ENCODE data around the gene MRI1. TPM values are rescaled to one million over a fixed set of nuclear protein-coding genes. Genes with fewer than 3 reads are reported as not detected.
"Not testable (repeated sequence)": the region's sequence is repeated elsewhere in the genome, so short reads cannot be mapped to it uniquely, and the experiment has no call there.

Gene MRI1
- total and polyA plus RNA-seq, 4 donors: 5.8 to 66.5 (median 35.1) TPM

- not testable (repeated sequence) for H3K4me1 ChIP-seq (ENCODE audit: control insufficient read depth in 1 of 2, insufficient read depth in 2 of 2, low read length in 2 of 2); H3K36me3 ChIP-seq (ENCODE audit: control insufficient read depth in 1 of 2, insufficient read depth in 2 of 2, low read length in 1 of 2); H3K27ac ChIP-seq (ENCODE audit: low read depth in 1 of 2, low read length in 2 of 2); H3K27me3 ChIP-seq (ENCODE audit: control insufficient read depth in 1 of 2, insufficient read depth in 2 of 2, low read length in 1 of 2); DNase-seq; H3K9me3 ChIP-seq (ENCODE audit: control insufficient read depth, low read length); H3K4me3 ChIP-seq (ENCODE audit: low read length in 2 of 2); ATAC-seq (ENCODE audit: low FRiP score)
- intact Hi-C loops (cut with DNase I): loop anchor here in 1 of 2 donors (5.0 to 10.0 kb wide), 2 partner anchors 47 to 295 kb away; partner anchors contain the start of gene MISP3
- WGBS, 2 donors: 91 to 95% methylated on average over 8 of the region's 8 CpGs
These were observed 15.5 kb downstream of the MRI1 start for GRCh38 chr19:13779794-13780193.

DNA sequence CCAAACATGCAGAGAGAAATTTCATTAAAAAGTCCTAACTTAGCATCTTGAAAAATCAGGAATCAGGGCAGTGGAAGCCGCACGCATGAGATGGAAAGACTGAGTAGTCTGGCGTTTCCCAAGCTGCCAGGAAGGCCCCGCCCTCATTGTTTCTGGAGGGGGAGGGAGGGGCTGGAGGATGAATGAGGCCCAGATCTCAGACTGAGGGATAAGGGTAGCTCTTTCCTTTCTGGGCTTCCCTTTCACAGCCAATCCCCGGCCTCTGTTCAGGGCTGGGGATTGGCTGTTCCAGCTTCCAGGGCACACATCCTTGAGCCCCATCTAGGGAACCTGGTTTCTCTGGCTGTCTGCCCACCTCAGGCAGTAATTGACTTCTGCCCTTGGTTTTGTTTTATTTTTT lies 17.2 kb downstream of the MRI1 start:
- ATAC-seq (ENCODE audit: low FRiP score) (peak; percentile 86), DNase-seq (peak; percentile 92 to 93)
- H3K27ac ChIP-seq (ENCODE audit: low read depth in 1 of 2, low read length in 2 of 2): peak overlapping the region in 1 of 2 donors; percentile 71
- no peaks in the 10 kb centered on the region for H3K9me3 ChIP-seq (ENCODE audit: control insufficient read depth, low read length)
- intact Hi-C loops (cut with DNase I): loop anchor here in 1 of 2 donors (5.0 kb wide), 1 partner anchor 49 kb away; no protein-coding TSS in a partner anchor
- H3K4me3 ChIP-seq (ENCODE audit: low read length in 2 of 2): no peak overlapping the region
- H3K27me3 ChIP-seq (ENCODE audit: control insufficient read depth in 1 of 2, insufficient read depth in 2 of 2, low read length in 1 of 2): no peaks in the 10 kb centered on the region
- WGBS, 2 donors: 2 to 3% methylated on average over 5 of the region's 5 CpGs
- no peaks in the 10 kb centered on the region for H3K4me1 ChIP-seq (ENCODE audit: control insufficient read depth in 1 of 2, insufficient read depth in 2 of 2, low read length in 2 of 2)
- peaks cover 0 to 5% of the 10 kb centered on the region in 2 donors for H3K36me3 ChIP-seq (ENCODE audit: control insufficient read depth in 1 of 2, insufficient read depth in 2 of 2, low read length in 1 of 2)

DNA sequence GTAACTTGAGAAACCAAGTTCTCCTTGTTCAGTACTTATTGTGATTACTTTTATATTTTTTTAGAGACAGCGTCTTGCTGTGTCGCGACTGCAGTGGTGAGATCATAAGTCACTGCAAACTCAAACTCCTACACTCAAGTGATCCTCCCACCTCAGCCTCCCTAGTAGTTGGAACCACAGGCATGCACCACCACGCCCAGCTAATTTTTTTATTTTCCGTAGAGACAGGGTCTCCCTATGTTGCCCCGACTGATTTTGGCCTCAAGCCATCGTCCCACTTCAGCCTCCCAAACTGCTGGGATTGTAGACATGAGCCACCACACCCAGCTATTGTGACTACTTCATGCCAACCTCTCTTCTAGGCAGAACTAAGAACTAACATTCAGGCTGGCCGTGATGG lies 18.2 kb downstream of the MRI1 start:
- Histone ChIP-seq H3K27ac (ENCODE audit: low read depth in 1 of 2, low read length in 2 of 2) (peak overlapping the region; percentile 6 to 59), H3K4me3 (ENCODE audit: low read length in 2 of 2) (no peak overlapping the region), H3K36me3 (ENCODE audit: control insufficient read depth in 1 of 2, insufficient read depth in 2 of 2, low read length in 1 of 2) (peaks cover 0 to 3% of the 10 kb centered on the region in 2 donors), H3K27me3 (ENCODE audit: control insufficient read depth in 1 of 2, insufficient read depth in 2 of 2, low read length in 1 of 2) (no peaks in the 10 kb centered on the region), H3K4me1 (ENCODE audit: control insufficient read depth in 1 of 2, insufficient read depth in 2 of 2, low read length in 2 of 2) (no peaks in the 10 kb centered on the region), H3K9me3 (ENCODE audit: control insufficient read depth, low read length) (no peaks in the 10 kb centered on the region)
- DNase-seq: no peak
- intact Hi-C loops (cut with DNase I): loop anchor here in 1 of 2 donors (5.0 kb wide), 1 partner anchor 50 kb away; no protein-coding TSS in a partner anchor
- ATAC-seq (ENCODE audit: low FRiP score): no peak
- WGBS, 2 donors: 40 to 57% methylated on average over 8 of the region's 8 CpGs

- DNase-seq (no peak), ATAC-seq (ENCODE audit: low FRiP score) (no peak)
- intact Hi-C loops (cut with DNase I): loop anchor here in 1 of 2 donors (2.0 to 5.0 kb wide), 2 partner anchors 52 to 79 kb away; no protein-coding TSS in a partner anchor
- Histone ChIP-seq H3K36me3 (ENCODE audit: control insufficient read depth in 1 of 2, insufficient read depth in 2 of 2, low read length in 1 of 2) (no peaks in the 10 kb centered on the region), H3K4me3 (ENCODE audit: low read length in 2 of 2) (no peak overlapping the region), H3K27me3 (ENCODE audit: control insufficient read depth in 1 of 2, insufficient read depth in 2 of 2, low read length in 1 of 2) (no peaks in the 10 kb centered on the region), H3K27ac (ENCODE audit: low read depth in 1 of 2, low read length in 2 of 2) (peak overlapping the region in 1 of 2 donors; percentile 7), H3K9me3 (ENCODE audit: control insufficient read depth, low read length) (no peaks in the 10 kb centered on the region), H3K4me1 (ENCODE audit: control insufficient read depth in 1 of 2, insufficient read depth in 2 of 2, low read length in 2 of 2) (no peaks in the 10 kb centered on the region)
- 85 to 91% methylated on average over 18 of the region's 18 CpGs for WGBS, 2 donors
These were observed 19.5 kb downstream of the MRI1 start for GRCh38 chr19:13783565-13784500.

DNA sequence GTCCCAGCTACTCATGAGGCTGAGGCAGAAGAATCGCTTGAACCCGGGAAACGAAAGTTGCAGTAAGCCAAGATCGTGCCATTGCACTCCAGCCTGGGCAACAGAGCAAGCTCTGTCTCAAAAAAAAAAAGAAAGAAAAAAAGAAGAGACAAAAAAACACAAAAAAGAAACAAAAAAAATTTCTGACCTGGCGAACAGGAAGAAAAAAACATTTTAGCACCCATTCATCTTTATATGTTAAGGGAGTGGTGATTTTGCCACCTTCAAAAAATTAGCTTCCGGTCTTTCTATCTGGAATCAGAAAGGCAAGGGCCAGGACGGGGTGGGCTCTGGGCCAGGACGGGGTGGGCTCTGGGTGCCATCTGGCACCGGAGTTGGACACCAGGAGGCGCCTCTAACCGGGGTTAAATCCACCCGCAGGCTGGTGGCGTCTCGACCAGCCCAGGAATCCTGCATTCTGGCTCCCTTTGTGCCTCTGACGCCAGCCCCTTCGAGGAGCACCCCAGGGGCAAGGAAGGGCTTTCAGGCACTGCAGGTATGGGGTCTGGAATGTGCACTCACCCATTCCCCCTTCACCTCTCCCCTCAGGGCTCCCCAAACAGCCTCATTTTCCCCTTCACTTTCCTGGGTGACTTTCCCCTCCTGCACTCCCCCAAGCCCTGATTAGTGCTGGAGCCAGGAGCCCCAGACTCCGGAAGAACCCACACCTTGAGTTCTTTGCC lies 20.6 kb downstream of the MRI1 start:
- 4% methylated on average over 16 to 17 of the region's 17 CpGs for WGBS, 2 donors
- Histone ChIP-seq H3K27ac (ENCODE audit: low read depth in 1 of 2, low read length in 2 of 2) (peak overlapping the region in 1 of 2 donors; percentile 90), H3K4me1 (ENCODE audit: control insufficient read depth in 1 of 2, insufficient read depth in 2 of 2, low read length in 2 of 2) (no peaks in the 10 kb centered on the region), H3K9me3 (ENCODE audit: control insufficient read depth, low read length) (no peaks in the 10 kb centered on the region), H3K4me3 (ENCODE audit: low read length in 2 of 2) (no peak overlapping the region), H3K36me3 (ENCODE audit: control insufficient read depth in 1 of 2, insufficient read depth in 2 of 2, low read length in 1 of 2) (no peaks in the 10 kb centered on the region), H3K27me3 (ENCODE audit: control insufficient read depth in 1 of 2, insufficient read depth in 2 of 2, low read length in 1 of 2) (no peaks in the 10 kb centered on the region)
- intact Hi-C loops (cut with DNase I): loop anchor here in 1 of 2 donors (2.0 to 5.0 kb wide), 2 partner anchors 53 to 78 kb away; no protein-coding TSS in a partner anchor
- DNase-seq: peak; percentile 90 to 95
- peak; percentile 66 for ATAC-seq (ENCODE audit: low FRiP score)

- WGBS, 2 donors: 7 to 17% methylated on average over 8 of the region's 8 CpGs
- peak in 1 of 2 donors; percentile 67 for DNase-seq
- ATAC-seq (ENCODE audit: low FRiP score): peak; percentile 40
- H3K36me3 ChIP-seq (ENCODE audit: control insufficient read depth in 1 of 2, insufficient read depth in 2 of 2, low read length in 1 of 2): no peaks in the 10 kb centered on the region
- no peaks in the 10 kb centered on the region for H3K27me3 ChIP-seq (ENCODE audit: control insufficient read depth in 1 of 2, insufficient read depth in 2 of 2, low read length in 1 of 2)
- peak overlapping the region; percentile 77 to 88 for H3K27ac ChIP-seq (ENCODE audit: low read depth in 1 of 2, low read length in 2 of 2)
- H3K9me3 ChIP-seq (ENCODE audit: control insufficient read depth, low read length): no peaks in the 10 kb centered on the region
- H3K4me3 ChIP-seq (ENCODE audit: low read length in 2 of 2): no peak overlapping the region
- intact Hi-C loops (cut with DNase I): no loop called here
- H3K4me1 ChIP-seq (ENCODE audit: control insufficient read depth in 1 of 2, insufficient read depth in 2 of 2, low read length in 2 of 2): no peaks in the 10 kb centered on the region
These were observed 24.7 kb downstream of the MRI1 start for GRCh38 chr19:13788991-13789390.

DNA sequence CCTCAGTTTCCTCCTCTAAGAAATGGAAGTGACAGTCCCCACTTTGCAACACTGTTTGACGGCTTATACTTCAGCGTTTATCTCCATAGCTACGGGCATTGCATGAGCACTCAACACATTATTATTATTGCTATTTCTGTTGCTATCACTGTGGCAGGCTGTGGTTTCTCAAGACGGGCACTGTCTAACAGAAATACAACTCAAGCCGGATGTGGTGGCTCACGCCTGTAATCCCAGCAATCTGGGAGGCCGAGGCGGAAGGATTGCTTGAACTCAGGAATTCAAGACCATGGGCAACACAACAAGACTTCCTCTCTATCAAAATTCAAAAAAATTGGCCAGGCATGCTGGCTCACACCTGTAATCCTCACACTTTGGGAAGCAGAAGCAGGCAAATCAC lies 26.0 kb downstream of the MRI1 start:
- Histone ChIP-seq H3K27ac (ENCODE audit: low read depth in 1 of 2, low read length in 2 of 2) (peak overlapping the region in 1 of 2 donors; percentile 62), H3K4me3 (ENCODE audit: low read length in 2 of 2) (no peak overlapping the region), H3K9me3 (ENCODE audit: control insufficient read depth, low read length) (no peaks in the 10 kb centered on the region), H3K4me1 (ENCODE audit: control insufficient read depth in 1 of 2, insufficient read depth in 2 of 2, low read length in 2 of 2) (no peaks in the 10 kb centered on the region), H3K27me3 (ENCODE audit: control insufficient read depth in 1 of 2, insufficient read depth in 2 of 2, low read length in 1 of 2) (no peaks in the 10 kb centered on the region), H3K36me3 (ENCODE audit: control insufficient read depth in 1 of 2, insufficient read depth in 2 of 2, low read length in 1 of 2) (no peaks in the 10 kb centered on the region)
- ATAC-seq (ENCODE audit: low FRiP score) (no peak), DNase-seq (no peak)
- intact Hi-C loops (cut with DNase I): no loop called here
- WGBS, 2 donors: 53 to 56% methylated on average over 8 of the region's 8 CpGs

DNA sequence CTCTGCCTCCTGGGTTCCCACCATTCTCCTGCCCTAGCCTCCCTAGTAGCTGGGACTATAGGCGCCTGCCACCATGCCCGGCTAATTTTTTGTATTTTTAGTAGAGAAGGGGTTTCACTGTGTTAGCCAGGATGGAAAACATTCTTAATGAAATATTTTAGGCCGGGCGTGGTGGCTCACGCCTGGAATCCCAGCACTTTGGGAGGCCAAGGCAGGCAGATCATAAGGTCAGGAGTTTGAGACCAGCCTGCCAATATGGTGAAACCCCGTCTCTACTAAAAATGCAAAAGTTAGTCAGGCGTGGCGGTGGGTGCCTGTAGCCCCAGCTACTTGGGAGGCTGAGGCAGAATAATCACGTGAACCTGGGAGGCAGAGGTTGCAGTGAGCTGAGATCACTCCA lies 29.0 kb downstream of the MRI1 start:
- H3K9me3 ChIP-seq (ENCODE audit: control insufficient read depth, low read length); intact Hi-C loops (cut with DNase I); H3K4me1 ChIP-seq (ENCODE audit: control insufficient read depth in 1 of 2, insufficient read depth in 2 of 2, low read length in 2 of 2); ATAC-seq (ENCODE audit: low FRiP score); H3K36me3 ChIP-seq (ENCODE audit: control insufficient read depth in 1 of 2, insufficient read depth in 2 of 2, low read length in 1 of 2); DNase-seq; H3K4me3 ChIP-seq (ENCODE audit: low read length in 2 of 2); H3K27me3 ChIP-seq (ENCODE audit: control insufficient read depth in 1 of 2, insufficient read depth in 2 of 2, low read length in 1 of 2): not testable (repeated sequence)
- WGBS, 2 donors: 63 to 68% methylated on average over 9 of the region's 9 CpGs
- peak overlapping the region in 1 of 2 donors; percentile 85 for H3K27ac ChIP-seq (ENCODE audit: low read depth in 1 of 2, low read length in 2 of 2)

Data from aorta (tissue), 5 donors.